Keratinocyte (primary cell): ENCODE results near the gene NUDT14.

Source experiments
- CTCF ChIP-seq, 3 experiments: IDR thresholded peaks in 1 of 3; conservative IDR thresholded peaks in 1 of 3; optimal IDR thresholded peaks in 1 of 3; 2 replicates in 2 of 3; 3 replicates in 1 of 3; pipeline versions ENCODE3 to v1.5.1; 2011; ENCODE audit warnings: low read length in 3 of 3, mild to moderate bottlenecking in 3 of 3, moderate library complexity in 2 of 3, control low read depth in 1 of 3, inconsistent platforms in 1 of 3; ENCODE audit not compliant: insufficient read depth in 2 of 3; ENCODE audit errors: extremely low read depth in 1 of 3
- EZH2 ChIP-seq: IDR thresholded peaks from one replicate; pipeline ENCODE4 v1.6.1; 2012; ENCODE audit warnings: inconsistent platforms, mild to moderate bottlenecking, low read length, moderate library complexity

- TF ChIP-seq CTCF (optimal IDR thresholded peaks at IDR 0.05 in 1 of 3, IDR thresholded peaks at IDR 0.05 in 1 of 3, conservative IDR thresholded peaks at IDR 0.05 in 1 of 3; ENCODE audit: extremely low read depth in 1 of 3, insufficient read depth in 2 of 3, low read length in 3 of 3) (no peak), EZH2 (peak; percentile 4)
These were observed 16.1 kb upstream of the NUDT14 start for GRCh38 chr14:105197211-105197641.
